Epithelial cell of proximal tubule (primary cell): ENCODE measurements around the gene TLE2. TPM values are rescaled to one million over a fixed set of nuclear protein-coding genes. Genes with fewer than 3 reads are reported as not detected.

ENCODE experiments used
- DNase-seq: peaks from one replicate; pipeline ENCODE4 v3.0.0-alpha.2; 2011; ENCODE audit warnings: low read depth
- H3K4me3 ChIP-seq: 2 replicates; pipeline ENCODE4 v1.5.1; 2011; ENCODE audit warnings: low read depth, mild to moderate bottlenecking, low read length
- total RNA-seq: library from RNA; depleted of rRNA; stranded (reverse); fragments of >200 nt; gene quantifications from 2 replicates; pipeline ENCODE4 v1.2.3, GENCODE V29; 2015
- TF ChIP-seq, protein P1 (sequence below): conservative IDR thresholded peaks from 2 replicates; pipeline ENCODE4 v1.5.1; 2012; ENCODE audit warnings: low read depth, mild to moderate bottlenecking, low read length

TLE2 gene
- total RNA-seq, 1 donor from 2014 or later: 2.9 TPM

DNA sequence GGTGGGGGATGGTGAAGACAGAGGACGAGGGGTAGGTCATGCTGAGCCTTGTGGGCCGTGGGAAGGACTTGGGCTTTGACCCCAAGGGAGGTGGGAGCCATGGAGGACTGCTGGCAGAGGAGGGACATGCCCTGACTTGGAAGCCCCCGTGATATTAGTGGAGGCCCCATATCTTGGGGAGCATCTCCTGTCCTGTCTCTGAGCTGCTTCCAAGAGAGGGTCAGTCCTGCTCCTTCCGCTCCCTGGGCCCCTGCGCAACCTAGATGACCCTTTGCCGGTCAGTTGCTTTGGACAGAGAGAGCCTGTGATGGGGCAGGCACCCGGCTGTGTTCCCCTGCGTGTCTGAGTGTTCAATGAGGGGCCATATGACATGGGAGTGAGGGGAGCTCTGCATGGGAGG, 46.5 kb downstream of the TLE2 start:
- no peak overlapping the region for H3K4me3 ChIP-seq
- TF ChIP-seq, protein P1, sequence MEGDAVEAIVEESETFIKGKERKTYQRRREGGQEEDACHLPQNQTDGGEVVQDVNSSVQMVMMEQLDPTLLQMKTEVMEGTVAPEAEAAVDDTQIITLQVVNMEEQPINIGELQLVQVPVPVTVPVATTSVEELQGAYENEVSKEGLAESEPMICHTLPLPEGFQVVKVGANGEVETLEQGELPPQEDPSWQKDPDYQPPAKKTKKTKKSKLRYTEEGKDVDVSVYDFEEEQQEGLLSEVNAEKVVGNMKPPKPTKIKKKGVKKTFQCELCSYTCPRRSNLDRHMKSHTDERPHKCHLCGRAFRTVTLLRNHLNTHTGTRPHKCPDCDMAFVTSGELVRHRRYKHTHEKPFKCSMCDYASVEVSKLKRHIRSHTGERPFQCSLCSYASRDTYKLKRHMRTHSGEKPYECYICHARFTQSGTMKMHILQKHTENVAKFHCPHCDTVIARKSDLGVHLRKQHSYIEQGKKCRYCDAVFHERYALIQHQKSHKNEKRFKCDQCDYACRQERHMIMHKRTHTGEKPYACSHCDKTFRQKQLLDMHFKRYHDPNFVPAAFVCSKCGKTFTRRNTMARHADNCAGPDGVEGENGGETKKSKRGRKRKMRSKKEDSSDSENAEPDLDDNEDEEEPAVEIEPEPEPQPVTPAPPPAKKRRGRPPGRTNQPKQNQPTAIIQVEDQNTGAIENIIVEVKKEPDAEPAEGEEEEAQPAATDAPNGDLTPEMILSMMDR: no peak
- no peak for DNase-seq

DNA sequence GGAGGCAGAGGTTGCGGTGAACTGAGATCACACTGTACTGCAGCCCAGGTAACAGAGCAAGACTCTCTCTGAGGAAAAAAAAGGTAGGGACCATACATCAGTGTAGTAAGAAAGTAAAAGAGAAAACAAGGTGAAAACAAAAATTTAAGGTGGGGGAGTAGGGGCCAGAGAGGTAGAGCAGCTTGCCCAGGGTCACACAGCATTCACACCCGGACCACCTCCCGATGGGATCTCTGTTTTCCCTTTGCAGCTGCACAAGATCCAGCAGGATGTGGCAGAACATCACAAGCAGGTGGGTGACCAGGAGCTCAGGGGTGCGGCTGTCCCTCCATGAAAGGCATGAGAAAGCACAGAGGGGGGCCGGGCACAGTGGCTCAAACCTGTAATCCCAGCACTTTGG, 47.2 kb downstream of the TLE2 start:
- TF ChIP-seq, protein P1: no peak
- DNase-seq: no peak
- H3K4me3 ChIP-seq: no peak overlapping the region

DNA sequence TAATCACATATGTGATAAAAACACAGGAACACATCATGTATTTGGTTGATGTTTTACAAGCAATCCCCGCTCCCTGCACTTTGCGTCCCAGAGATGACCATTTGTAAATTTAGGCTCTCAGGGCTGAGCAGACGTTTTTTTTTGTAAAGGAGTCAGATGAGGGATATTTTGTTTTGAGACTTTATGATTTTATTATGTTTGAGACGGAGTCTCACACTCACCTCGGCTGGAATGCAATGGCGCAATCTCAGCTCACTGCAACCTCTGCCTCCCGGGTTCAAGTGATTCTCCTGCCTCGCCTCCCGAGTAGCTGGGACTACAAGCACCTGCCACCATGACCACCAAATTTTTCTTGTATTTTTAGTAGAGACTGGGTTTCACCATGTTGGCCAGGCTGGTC, 50.3 kb downstream of the TLE2 start:
- TF ChIP-seq, protein P1: no peak
- H3K4me3 ChIP-seq: no peak overlapping the region
- no peak for DNase-seq

DNA sequence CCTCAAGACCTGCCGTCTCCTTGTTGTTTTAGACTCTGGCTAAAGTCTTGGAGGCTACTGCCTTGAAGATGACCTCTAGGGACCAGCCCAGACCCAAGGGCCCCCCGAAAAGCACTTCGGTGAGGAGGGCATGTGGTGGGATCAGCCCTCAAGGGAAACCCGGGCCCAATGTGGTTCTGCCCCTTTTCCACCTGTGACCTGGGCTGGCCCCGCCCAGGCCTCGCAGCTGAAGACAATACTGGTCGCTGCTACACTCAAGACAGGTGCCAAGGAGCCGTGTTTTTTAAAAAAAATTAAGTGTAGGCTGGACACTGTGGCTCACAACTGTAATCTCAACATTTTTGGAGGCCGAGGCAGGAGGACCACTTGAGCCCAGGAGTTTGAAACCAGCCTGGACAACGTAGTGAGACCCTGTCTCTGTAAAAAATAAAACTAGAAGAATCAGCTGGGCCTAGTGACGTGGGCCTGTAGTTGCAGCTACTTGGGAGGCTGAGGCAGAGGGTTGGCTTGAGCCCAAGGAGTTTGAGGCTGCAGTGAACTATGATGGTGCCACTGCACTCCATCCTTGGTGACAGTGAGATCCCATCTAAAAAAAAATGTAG, 50.8 kb downstream of the TLE2 start:
- TF ChIP-seq, protein P1: no peak
- no peak for DNase-seq
- no peak overlapping the region for H3K4me3 ChIP-seq

DNA sequence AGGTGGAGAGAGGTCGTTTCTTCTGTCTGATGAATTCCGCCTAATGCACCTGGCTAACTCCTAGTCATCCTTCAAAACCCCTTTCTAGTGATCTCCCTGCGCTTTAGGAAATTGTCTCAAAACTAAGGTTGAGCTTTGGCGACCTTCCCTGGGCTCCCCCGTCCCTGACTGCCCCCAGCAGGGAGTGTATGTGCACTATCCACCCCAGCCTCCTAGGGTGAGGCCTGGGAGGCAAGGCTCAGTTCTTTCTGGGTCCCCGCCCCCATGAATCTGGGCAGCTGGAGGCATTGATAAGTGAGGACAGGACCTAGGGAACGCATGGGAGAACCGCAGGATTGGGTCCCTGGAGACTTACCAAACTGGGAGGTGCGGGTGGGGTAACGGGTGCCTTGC, 51.3 kb downstream of the TLE2 start:
- TF ChIP-seq, protein P1: no peak
- DNase-seq: no peak
- H3K4me3 ChIP-seq: peak overlapping the region; percentile 42

DNA sequence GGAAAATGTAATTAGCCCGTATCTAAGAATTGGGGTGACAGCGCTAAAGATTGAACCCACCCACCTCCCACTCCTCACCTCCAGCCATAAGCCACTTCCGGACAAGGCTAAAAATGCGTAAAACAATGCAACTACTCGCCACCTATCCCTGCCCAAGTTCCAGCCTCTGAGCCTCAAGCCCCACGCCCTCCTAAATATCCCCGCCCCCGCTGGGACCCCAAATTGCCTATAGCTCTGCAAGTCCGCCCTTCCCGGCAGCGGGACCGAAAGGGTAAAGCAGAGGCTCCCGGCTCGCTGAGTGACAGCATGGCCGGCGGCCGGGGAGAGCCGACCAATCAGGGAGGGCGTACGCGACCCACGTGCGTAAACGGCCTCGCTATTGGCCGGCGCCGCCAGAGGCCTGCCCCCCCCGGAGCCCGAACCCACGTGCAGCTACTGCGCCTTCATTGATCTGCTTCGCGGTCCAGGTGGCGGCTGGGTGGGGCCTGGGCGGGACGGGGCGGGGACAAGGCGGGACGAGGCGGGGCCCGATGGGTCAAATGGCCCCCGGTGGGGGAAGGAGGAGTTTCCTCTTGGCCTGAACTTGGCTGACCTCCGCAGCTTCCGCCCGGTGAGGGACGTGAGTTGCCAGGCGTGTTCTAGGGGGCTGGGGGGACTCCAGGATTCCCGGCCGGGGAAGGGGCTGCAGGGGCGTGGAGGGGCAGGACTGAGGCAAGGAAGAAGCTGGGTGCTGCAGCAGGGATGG, 51.9 kb downstream of the TLE2 start, which contains the start of gene TLE6:
TSS of gene TLE6 (plus strand) at position 564 of the 745 bp plus-strand sequence. CDS start 670 bp downstream, outside the sequence.
- TF ChIP-seq, protein P1: no peak
- no peak for DNase-seq
- H3K4me3 ChIP-seq: peak within 1 kb of the TSS; percentile 72
